Endodermal cell (in vitro differentiated cells): ENCODE results near the gene THBD. TPM values are rescaled to one million over a fixed set of nuclear protein-coding genes. Genes with fewer than 3 reads are reported as not detected.

ENCODE experiments used
- DNase-seq: peaks from one replicate; pipeline ENCODE4 v3.0.0-alpha.2; 2017
- H3K27ac ChIP-seq: 2 replicates; pipeline ENCODE4 v1.5.1; 2013; ENCODE audit warnings: mild to moderate bottlenecking, low read depth, low read length, moderate library complexity
- H3K27me3 ChIP-seq: 2 replicates; pipeline ENCODE4 v1.6.1; 2013; ENCODE audit warnings: mild to moderate bottlenecking, low read length, moderate library complexity; ENCODE audit not compliant: insufficient read depth, control insufficient read depth, poor library complexity, severe bottlenecking
- H3K36me3 ChIP-seq: 2 replicates; pipeline ENCODE4 v1.7.0; 2013; ENCODE audit warnings: mild to moderate bottlenecking, low read length, moderate library complexity; ENCODE audit not compliant: control insufficient read depth, insufficient read depth
- H3K4me1 ChIP-seq: one replicate; pipeline ENCODE4 v1.7.0; 2013; ENCODE audit warnings: low read length; ENCODE audit not compliant: control insufficient read depth, insufficient read depth
- H3K4me3 ChIP-seq: 2 replicates; pipeline ENCODE4 v1.5.1; 2013; ENCODE audit warnings: mild to moderate bottlenecking, low read length, moderate library complexity
- H3K9ac ChIP-seq: 2 replicates; pipeline ENCODE4 v1.6.1; 2013; ENCODE audit warnings: mild to moderate bottlenecking, low read length, moderate library complexity; ENCODE audit not compliant: poor library complexity, severe bottlenecking; ENCODE audit errors: extremely low read depth
- H3K9me3 ChIP-seq: 2 replicates; pipeline ENCODE4 v1.6.1; 2013; ENCODE audit warnings: mild to moderate bottlenecking, low read length, moderate library complexity; ENCODE audit not compliant: control insufficient read depth
- H3K27ac Mint-ChIP-seq: 2 replicates; pipeline ENCODE4 v1.8.0; 2020; ENCODE audit warnings: mixed read lengths
- H3K27me3 Mint-ChIP-seq: 2 replicates; pipeline ENCODE4 v1.8.0; 2021; ENCODE audit warnings: mild to moderate bottlenecking, mixed read lengths; ENCODE audit not compliant: insufficient read depth
- H3K36me3 Mint-ChIP-seq: 2 replicates; pipeline ENCODE4 v1.8.0; 2020; ENCODE audit warnings: low read depth, mixed read lengths
- H3K4me1 Mint-ChIP-seq: 2 replicates; pipeline ENCODE4 v1.8.0; 2020; ENCODE audit warnings: mixed read lengths
- H3K4me3 Mint-ChIP-seq: 2 replicates; pipeline ENCODE4 v1.8.0; 2020; ENCODE audit warnings: mild to moderate bottlenecking, moderate library complexity, mixed read lengths
- H3K9me3 Mint-ChIP-seq: 2 replicates; pipeline ENCODE4 v1.8.0; 2020; ENCODE audit warnings: mild to moderate bottlenecking, mixed read lengths
- WGBS, 2 experiments: methylation state at CpG; one replicate each; pipeline versions ENCODE4 v1.1.5 to v1.1.7; 2013; ENCODE audit warnings: missing lambda C conversion rate in 2 of 2, mixed read lengths in 1 of 2; ENCODE audit not compliant: insufficient coverage in 1 of 2, insufficient read length in 1 of 2; 5-methylcytosine and 5-hydroxymethylcytosine counted together
- total RNA-seq, 2 donors: library from RNA; stranded (reverse); fragmentation: NEBNext Ultra II Directional in 1 of 2; extraction: Animal tissue kit (Norgen Biotek cat#: 25700) in 1 of 2; gene quantifications; 2 replicates in 1 of 2; 3 replicates in 1 of 2; pipeline ENCODE4 v1.2.1, GENCODE V29; 2021
- TF ChIP-seq, protein P1 (sequence below): fragments of 200-600 bp; sonication (generic); conservative IDR thresholded peaks from 2 replicates; pipeline ENCODE4 v1.5.0; 2021; ENCODE audit warnings: antibody characterized with exemption, mild to moderate bottlenecking

The THBD gene
- total RNA-seq, 2 donors from 2014 or later = 1.2 to 2.0 TPM

DNA sequence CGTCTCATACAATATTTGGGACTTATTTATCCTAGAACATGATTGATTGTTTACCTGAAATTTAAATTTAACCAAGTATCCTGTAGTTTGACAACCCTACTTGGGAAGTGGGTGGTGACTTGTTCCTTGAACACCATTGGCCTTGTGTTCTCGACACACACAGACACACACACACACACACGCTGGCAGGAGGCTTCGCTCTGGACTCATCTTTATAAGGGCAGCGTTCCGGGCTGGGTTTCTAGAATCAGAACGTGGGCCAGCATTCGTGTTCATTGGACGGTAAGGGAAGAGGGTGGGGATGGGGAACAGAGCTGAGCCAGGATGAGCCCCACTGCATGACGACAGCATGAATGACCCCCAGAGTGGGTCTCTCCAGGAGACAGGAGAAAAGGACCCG lies 30.5 kb downstream of the THBD start:
- H3K9me3 ChIP-seq = peaks cover 10% of the 10 kb centered on the region
- H3K27me3 Mint-ChIP-seq = no peaks in the 10 kb centered on the region
- peaks cover 10% of the 10 kb centered on the region for H3K4me1 ChIP-seq
- TF ChIP-seq, protein P1, sequence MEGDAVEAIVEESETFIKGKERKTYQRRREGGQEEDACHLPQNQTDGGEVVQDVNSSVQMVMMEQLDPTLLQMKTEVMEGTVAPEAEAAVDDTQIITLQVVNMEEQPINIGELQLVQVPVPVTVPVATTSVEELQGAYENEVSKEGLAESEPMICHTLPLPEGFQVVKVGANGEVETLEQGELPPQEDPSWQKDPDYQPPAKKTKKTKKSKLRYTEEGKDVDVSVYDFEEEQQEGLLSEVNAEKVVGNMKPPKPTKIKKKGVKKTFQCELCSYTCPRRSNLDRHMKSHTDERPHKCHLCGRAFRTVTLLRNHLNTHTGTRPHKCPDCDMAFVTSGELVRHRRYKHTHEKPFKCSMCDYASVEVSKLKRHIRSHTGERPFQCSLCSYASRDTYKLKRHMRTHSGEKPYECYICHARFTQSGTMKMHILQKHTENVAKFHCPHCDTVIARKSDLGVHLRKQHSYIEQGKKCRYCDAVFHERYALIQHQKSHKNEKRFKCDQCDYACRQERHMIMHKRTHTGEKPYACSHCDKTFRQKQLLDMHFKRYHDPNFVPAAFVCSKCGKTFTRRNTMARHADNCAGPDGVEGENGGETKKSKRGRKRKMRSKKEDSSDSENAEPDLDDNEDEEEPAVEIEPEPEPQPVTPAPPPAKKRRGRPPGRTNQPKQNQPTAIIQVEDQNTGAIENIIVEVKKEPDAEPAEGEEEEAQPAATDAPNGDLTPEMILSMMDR = no peak
- no peak overlapping the region for H3K27ac Mint-ChIP-seq
- peaks cover 18% of the 10 kb centered on the region for H3K4me1 Mint-ChIP-seq
- H3K27ac ChIP-seq = no peak overlapping the region
- H3K36me3 Mint-ChIP-seq = no peaks in the 10 kb centered on the region
- H3K9me3 Mint-ChIP-seq = no peaks in the 10 kb centered on the region
- no peak overlapping the region for H3K9ac ChIP-seq
- no peak for DNase-seq
- no peaks in the 10 kb centered on the region for H3K36me3 ChIP-seq
- H3K4me3 ChIP-seq = no peak overlapping the region
- 91 to 93% methylated on average over 4 to 11 of the region's 11 CpGs for WGBS, 2 experiments
- H3K27me3 ChIP-seq = no peaks in the 10 kb centered on the region
- no peak overlapping the region for H3K4me3 Mint-ChIP-seq

DNA sequence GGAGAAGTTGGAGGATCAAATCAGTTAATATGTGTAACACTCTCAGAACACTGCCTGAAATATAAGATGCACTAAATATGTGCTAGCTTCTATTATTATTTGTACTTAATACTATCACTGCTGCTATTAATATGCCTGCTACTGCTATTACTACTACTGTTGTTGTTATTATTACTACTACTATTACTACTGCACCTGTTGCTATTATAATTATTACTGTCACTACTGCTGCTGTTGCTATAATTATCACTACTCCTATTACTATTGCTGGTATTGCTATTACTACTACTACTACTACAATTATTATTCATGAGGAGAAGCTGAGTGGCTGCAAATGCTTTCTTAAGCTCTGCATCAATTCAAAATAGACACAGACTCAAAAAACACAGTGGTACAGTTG lies 31.0 kb downstream of the THBD start:
- Mint-ChIP-seq H3K36me3 (no peaks in the 10 kb centered on the region), H3K4me1 (peaks cover 18% of the 10 kb centered on the region), H3K27me3 (no peaks in the 10 kb centered on the region), H3K27ac (no peak overlapping the region), H3K9me3 (no peaks in the 10 kb centered on the region), H3K4me3 (no peak overlapping the region)
- no peak overlapping the region for H3K9ac ChIP-seq
- DNase-seq = no peak
- peaks cover 10% of the 10 kb centered on the region for H3K4me1 ChIP-seq
- TF ChIP-seq, protein P1 = no peak
- no peaks in the 10 kb centered on the region for H3K36me3 ChIP-seq
- no peak overlapping the region for H3K4me3 ChIP-seq
- peaks cover 10% of the 10 kb centered on the region for H3K9me3 ChIP-seq
- no peak overlapping the region for H3K27ac ChIP-seq
- no peaks in the 10 kb centered on the region for H3K27me3 ChIP-seq

DNA sequence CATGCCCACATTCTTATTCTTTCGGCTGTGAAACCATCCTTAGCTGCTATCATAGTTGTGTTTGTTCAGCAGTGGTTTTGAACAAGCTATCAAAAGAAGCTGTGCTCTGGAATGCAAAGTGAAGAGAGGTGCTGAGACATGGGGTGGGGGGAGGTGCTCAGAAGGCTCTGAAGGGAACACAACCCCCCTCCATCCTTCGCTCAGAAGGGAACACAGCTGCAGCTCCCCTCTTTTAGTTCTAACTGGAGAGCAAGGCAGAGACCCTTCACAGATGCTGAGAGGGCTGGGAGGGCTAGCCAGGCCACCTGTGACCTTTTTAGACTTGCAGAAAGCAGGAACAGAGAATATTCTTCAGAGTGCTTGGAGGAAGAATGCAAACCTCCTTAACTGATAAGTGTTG lies 32.0 kb downstream of the THBD start:
- Mint-ChIP-seq H3K4me1 (peaks cover 18% of the 10 kb centered on the region), H3K36me3 (no peaks in the 10 kb centered on the region)
- WGBS, 2 experiments = 80 to 95% methylated on average over 1 to 2 of the region's 2 CpGs

More for the DNA sequence above, 32.0 kb downstream of the THBD start:
- H3K9me3 Mint-ChIP-seq = no peaks in the 10 kb centered on the region
- TF ChIP-seq, protein P1 = no peak
- Histone ChIP-seq H3K4me3 (no peak overlapping the region), H3K9ac (no peak overlapping the region), H3K27me3 (no peaks in the 10 kb centered on the region), H3K4me1 (peaks cover 10% of the 10 kb centered on the region), H3K9me3 (peaks cover 10% of the 10 kb centered on the region), H3K27ac (no peak overlapping the region), H3K36me3 (no peaks in the 10 kb centered on the region)
- DNase-seq = no peak
- no peak overlapping the region for H3K27ac Mint-ChIP-seq
- H3K27me3 Mint-ChIP-seq = no peaks in the 10 kb centered on the region
- no peak overlapping the region for H3K4me3 Mint-ChIP-seq
